T-helper 17 cell (primary cell): ENCODE results near the gene MVK. TPM values are rescaled to one million over a fixed set of nuclear protein-coding genes. Genes with fewer than 3 reads are reported as not detected.

Experiments used
- ATAC-seq: fragments of 150-1000 bp; cut with Tn5 transposase; 2 replicates; pipeline ENCODE4 v1.10.0; 2021; ENCODE audit warnings: mild to moderate bottlenecking, moderate library complexity
- DNase-seq, 3 donors: peaks; one replicate each; pipeline versions ENCODE4 v3.0.0 to v3.0.0-alpha.2; 2020 to 2021
- H3K9me3 ChIP-seq: one replicate; pipeline ENCODE4 v1.7.0; 2013; ENCODE audit warnings: low read length, mild to moderate bottlenecking; ENCODE audit not compliant: control insufficient read depth, poor library complexity, severe bottlenecking
- H3K27ac Mint-ChIP-seq: one replicate; pipeline ENCODE4 v1.8.0; 2022; ENCODE audit warnings: mild to moderate bottlenecking, moderate library complexity, mixed read lengths
- H3K27me3 Mint-ChIP-seq: one replicate; pipeline ENCODE4 v1.8.0; 2022; ENCODE audit warnings: mixed read lengths
- H3K36me3 Mint-ChIP-seq: one replicate; pipeline ENCODE4 v1.8.0; 2022; ENCODE audit warnings: low read depth, mixed read lengths
- H3K4me1 Mint-ChIP-seq: one replicate; pipeline ENCODE4 v1.8.0; 2022; ENCODE audit warnings: mild to moderate bottlenecking, mixed read lengths
- H3K4me3 Mint-ChIP-seq: one replicate; pipeline ENCODE4 v1.8.0; 2022; ENCODE audit warnings: mild to moderate bottlenecking, moderate library complexity, mixed read lengths
- total RNA-seq, 4 donors: library from RNA in 2 of 4; stranded (reverse) in 2 of 4; gene quantifications; one replicate each; pipeline ENCODE4 v1.2.3 and lab custom pipeline; 2022 to 2026

The MVK gene
- total RNA-seq, 2 donors from 2014 or later = 10.8 to 14.8 TPM

DNA sequence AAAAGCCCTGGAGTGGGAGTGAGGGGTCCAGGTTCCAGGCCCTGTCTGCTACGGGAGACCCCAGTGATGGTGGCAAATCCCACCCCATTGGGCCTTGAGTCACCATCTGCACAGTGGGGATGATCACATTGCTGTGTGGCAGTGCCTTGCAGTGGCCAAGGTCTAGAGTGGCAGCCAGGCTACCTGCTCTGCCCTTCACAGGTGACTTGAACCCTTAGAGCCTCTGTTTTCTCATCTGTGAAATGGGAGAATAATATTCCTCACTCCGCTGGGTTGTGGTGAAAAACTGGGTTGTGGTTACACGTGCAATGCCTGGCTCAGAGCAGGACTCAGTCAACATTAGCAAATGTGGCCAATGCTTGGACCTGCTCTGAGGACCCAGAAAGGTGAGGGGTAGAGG is 58.2 kb downstream of the MVK start:
- ATAC-seq (no peak), DNase-seq (no peak)
- Mint-ChIP-seq H3K36me3 (peaks cover 14% of the 10 kb centered on the region), H3K4me3 (no peak overlapping the region), H3K27me3 (peaks cover 40% of the 10 kb centered on the region), H3K4me1 (peaks cover 6% of the 10 kb centered on the region), H3K27ac (no peak overlapping the region)
- no peaks in the 10 kb centered on the region for H3K9me3 ChIP-seq

DNA sequence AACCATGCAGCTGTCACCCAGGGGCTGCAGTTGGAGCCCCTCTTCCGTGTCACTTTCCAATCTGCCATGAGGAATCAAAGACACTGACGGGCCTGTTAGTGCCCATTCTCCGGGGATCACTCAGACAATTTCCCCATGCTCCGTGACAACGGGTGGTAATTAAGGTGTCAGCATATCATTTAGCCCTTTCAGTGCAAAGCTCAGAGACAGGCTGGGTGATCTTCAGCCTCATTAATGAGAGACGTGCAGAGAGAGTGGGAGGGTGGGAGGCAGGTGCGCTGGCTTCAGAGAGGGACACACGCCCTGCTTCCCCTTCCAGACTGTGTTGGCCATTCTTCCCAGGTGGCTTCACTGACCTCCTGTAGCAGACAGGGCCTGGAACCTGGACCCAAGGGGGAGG is 58.7 kb downstream of the MVK start:
- no peak for DNase-seq
- ATAC-seq = no peak
- no peak overlapping the region for H3K4me3 Mint-ChIP-seq
- H3K27me3 Mint-ChIP-seq = peaks cover 36% of the 10 kb centered on the region
- H3K36me3 Mint-ChIP-seq = peaks cover 11% of the 10 kb centered on the region
- peaks cover 6% of the 10 kb centered on the region for H3K4me1 Mint-ChIP-seq
- no peak overlapping the region for H3K27ac Mint-ChIP-seq
- H3K9me3 ChIP-seq = no peaks in the 10 kb centered on the region

DNA sequence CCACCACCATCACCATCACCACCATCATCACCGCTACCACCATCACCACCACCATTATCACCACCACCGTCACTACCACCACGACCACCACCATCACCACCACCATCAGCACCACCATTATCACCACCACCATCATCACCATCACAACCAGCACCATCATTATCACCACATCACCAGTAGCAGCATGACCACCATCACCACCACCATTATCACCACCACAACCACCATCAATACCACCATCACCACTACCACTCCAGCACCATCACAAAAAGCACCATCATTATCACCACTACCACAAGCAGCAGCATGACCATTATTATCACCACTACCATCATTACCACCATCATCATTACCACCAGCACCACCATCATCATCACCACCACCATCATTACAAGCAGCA is 62.1 kb downstream of the MVK start:
- DNase-seq = no peak
- Mint-ChIP-seq H3K27ac (no peak overlapping the region), H3K36me3 (no peaks in the 10 kb centered on the region), H3K4me1 (no peaks in the 10 kb centered on the region), H3K27me3 (peaks cover 6% of the 10 kb centered on the region), H3K4me3 (no peak overlapping the region)
- ATAC-seq = no peak
- no peaks in the 10 kb centered on the region for H3K9me3 ChIP-seq

DNA sequence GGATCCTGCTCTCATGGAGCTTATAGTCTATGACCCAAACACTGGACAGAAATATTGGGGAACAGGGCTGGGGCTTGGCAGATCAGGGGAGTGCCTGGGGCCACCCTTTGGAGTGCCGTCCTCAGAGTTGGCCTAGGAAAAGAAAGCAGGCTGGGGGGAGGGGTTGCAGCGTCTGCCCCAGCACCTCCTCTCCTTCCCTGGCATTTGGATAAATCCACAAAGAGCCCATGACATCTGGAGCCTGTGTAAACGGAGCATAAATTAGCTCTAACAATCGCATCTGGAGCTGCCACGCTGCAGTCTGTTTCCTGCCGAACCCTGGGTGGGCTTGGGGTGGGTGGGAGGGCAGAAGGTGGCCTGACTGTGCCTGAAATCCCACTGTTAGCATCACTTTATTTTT is 63.8 kb downstream of the MVK start:
- Mint-ChIP-seq H3K4me1 (no peaks in the 10 kb centered on the region), H3K27me3 (peaks cover 11% of the 10 kb centered on the region), H3K27ac (no peak overlapping the region), H3K36me3 (no peaks in the 10 kb centered on the region), H3K4me3 (no peak overlapping the region)
- ATAC-seq (no peak), DNase-seq (no peak)
- no peaks in the 10 kb centered on the region for H3K9me3 ChIP-seq

GRCh38 chr12:109637996-109638395 is 64.4 kb downstream of the MVK start:
- H3K27me3 Mint-ChIP-seq = peaks cover 11% of the 10 kb centered on the region
- no peak for DNase-seq
- no peak for ATAC-seq
- H3K4me3 Mint-ChIP-seq = no peak overlapping the region
- no peaks in the 10 kb centered on the region for H3K36me3 Mint-ChIP-seq
- H3K27ac Mint-ChIP-seq = no peak overlapping the region
- no peaks in the 10 kb centered on the region for H3K4me1 Mint-ChIP-seq
- no peaks in the 10 kb centered on the region for H3K9me3 ChIP-seq

DNA sequence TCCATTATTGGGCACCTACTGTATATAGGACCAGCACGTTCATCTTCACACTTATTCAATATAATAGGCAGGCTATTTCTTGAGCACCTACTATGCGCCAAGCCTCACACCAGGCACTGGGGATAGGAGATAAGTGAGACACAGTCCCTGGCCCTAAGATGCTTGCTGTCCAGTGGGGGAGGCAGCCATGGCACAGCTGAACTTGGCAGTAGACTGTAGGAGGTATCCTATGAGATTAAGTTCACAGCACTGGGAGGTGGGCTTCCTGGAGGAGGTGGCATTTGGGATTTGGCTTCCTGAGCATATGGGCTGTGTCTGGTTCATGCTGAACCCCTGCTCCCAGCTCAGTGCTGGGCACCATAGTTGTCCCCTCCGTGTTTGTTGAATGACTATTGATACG is 65.1 kb downstream of the MVK start:
- peaks cover 11% of the 10 kb centered on the region for H3K27me3 Mint-ChIP-seq
- no peak overlapping the region for H3K27ac Mint-ChIP-seq
- DNase-seq (no peak), ATAC-seq (no peak)
- H3K36me3 Mint-ChIP-seq = no peaks in the 10 kb centered on the region
- H3K4me1 Mint-ChIP-seq = no peaks in the 10 kb centered on the region
- no peaks in the 10 kb centered on the region for H3K9me3 ChIP-seq
- no peak overlapping the region for H3K4me3 Mint-ChIP-seq

DNA sequence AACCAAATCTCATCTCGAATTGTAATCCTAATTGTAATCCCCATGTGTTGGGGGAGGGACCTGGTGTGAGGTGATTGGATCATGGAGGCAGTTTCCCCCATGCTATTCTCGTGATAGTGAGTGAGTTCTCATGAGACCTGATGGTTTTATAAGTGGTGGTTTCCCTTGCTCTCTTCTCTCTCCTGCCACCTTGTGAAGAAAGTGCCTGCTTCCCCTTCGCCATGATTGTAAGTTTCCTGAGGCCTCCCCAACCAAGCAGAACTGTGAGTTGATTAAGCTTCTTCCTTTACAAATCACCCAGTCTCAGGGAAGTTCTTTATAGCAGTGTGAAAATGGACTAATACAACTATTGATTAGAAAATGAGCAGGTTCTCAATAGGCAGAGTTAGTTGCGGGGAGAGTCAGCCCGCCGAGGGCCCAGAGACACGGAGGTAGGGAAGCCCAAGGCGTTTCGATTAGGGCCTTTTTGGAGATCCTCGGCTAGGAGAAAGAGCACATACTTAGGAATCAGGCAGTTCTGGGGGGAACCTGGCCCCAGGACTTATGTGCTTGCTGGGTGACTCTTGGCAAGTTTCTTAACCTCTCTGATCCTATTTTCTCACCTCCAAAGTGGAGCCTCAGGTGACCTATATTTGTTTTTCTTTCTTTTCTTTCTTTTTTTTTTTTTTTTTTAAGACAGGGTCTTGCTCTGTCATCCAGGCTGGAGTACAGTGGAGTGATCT is 65.7 kb downstream of the MVK start:
- H3K4me1 Mint-ChIP-seq = no peaks in the 10 kb centered on the region
- H3K27ac Mint-ChIP-seq = no peak overlapping the region
- H3K4me3 Mint-ChIP-seq = no peak overlapping the region
- no peaks in the 10 kb centered on the region for H3K9me3 ChIP-seq
- DNase-seq = no peak
- no peak for ATAC-seq
- H3K36me3 Mint-ChIP-seq = no peaks in the 10 kb centered on the region
- peaks cover 11% of the 10 kb centered on the region for H3K27me3 Mint-ChIP-seq

GRCh38 chr12:109640961-109641360 is 67.4 kb downstream of the MVK start:
- H3K4me1 Mint-ChIP-seq = no peaks in the 10 kb centered on the region
- peaks cover 21% of the 10 kb centered on the region for H3K27me3 Mint-ChIP-seq
- no peaks in the 10 kb centered on the region for H3K36me3 Mint-ChIP-seq

GRCh38 chr12:109641422-109641821 is 67.8 kb downstream of the MVK start:
- no peak for ATAC-seq
- Mint-ChIP-seq H3K36me3 (no peaks in the 10 kb centered on the region), H3K4me1 (no peaks in the 10 kb centered on the region), H3K27me3 (peaks cover 26% of the 10 kb centered on the region), H3K4me3 (no peak overlapping the region), H3K27ac (no peak overlapping the region)
- no peak for DNase-seq
- no peaks in the 10 kb centered on the region for H3K9me3 ChIP-seq

More at GRCh38 chr12:109640961-109641360, 67.4 kb downstream of the MVK start:
- Mint-ChIP-seq H3K4me3 (no peak overlapping the region), H3K27ac (no peak overlapping the region)
- ATAC-seq = no peak
- no peaks in the 10 kb centered on the region for H3K9me3 ChIP-seq
- no peak for DNase-seq

GRCh38 chr12:109642506-109643132 is 69.0 kb downstream of the MVK start:
- no peak for DNase-seq
- peaks cover 2% of the 10 kb centered on the region for H3K4me1 Mint-ChIP-seq
- no peak overlapping the region for H3K4me3 Mint-ChIP-seq
- no peak overlapping the region for H3K27ac Mint-ChIP-seq
- ATAC-seq = no peak
- H3K36me3 Mint-ChIP-seq = no peaks in the 10 kb centered on the region
- no peaks in the 10 kb centered on the region for H3K9me3 ChIP-seq
- H3K27me3 Mint-ChIP-seq = peaks cover 36% of the 10 kb centered on the region

DNA sequence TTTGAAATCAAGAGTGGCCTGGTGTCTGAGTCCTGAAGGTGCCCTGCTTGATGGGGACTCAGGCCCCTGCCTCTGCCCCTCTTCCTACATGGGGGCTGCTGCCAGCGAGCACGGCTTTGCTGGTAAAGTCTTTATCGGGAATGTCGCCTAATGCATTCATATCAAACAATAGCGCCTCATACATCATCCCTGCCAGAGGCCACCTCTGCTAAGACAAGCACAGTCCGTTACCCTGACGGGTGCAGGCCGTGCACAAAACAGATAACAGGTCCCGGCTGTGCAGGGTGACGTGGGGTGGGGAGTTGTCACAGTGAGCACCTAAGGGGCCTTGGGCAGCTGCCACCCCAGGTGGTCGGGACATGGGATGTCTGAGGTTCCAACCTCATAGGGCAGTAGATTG is 71.6 kb downstream of the MVK start:
- Mint-ChIP-seq H3K4me1 (peaks cover 2% of the 10 kb centered on the region), H3K4me3 (no peak overlapping the region), H3K27me3 (peaks cover 55% of the 10 kb centered on the region), H3K36me3 (no peaks in the 10 kb centered on the region), H3K27ac (peak overlapping the region; percentile 27)
- DNase-seq = no peak
- no peak for ATAC-seq
- H3K9me3 ChIP-seq = no peaks in the 10 kb centered on the region

GRCh38 chr12:109645708-109646107 is 72.1 kb downstream of the MVK start:
- peaks cover 2% of the 10 kb centered on the region for H3K4me1 Mint-ChIP-seq

More at GRCh38 chr12:109645708-109646107, 72.1 kb downstream of the MVK start:
- no peak for ATAC-seq
- Mint-ChIP-seq H3K27me3 (peaks cover 52% of the 10 kb centered on the region), H3K36me3 (no peaks in the 10 kb centered on the region), H3K27ac (peak overlapping the region; percentile 27), H3K4me3 (no peak overlapping the region)
- no peaks in the 10 kb centered on the region for H3K9me3 ChIP-seq
- no peak for DNase-seq
